Common myeloid progenitor, CD34-positive (primary cell): ENCODE data around the gene ACOT12. TPM values are rescaled to one million over a fixed set of nuclear protein-coding genes. Genes with fewer than 3 reads are reported as not detected.

ENCODE experiments used
- CTCF ChIA-PET: fragments of 350-600 bp; sonication (Branson Sonifier 250); formaldehyde crosslinking; loops from one replicate; lab custom pipeline; 2021; ENCODE audit warnings: antibody characterized with exemption; lab: Charles Lee
- POLR2A ChIA-PET: fragments of 350-600 bp; sonication (Branson Sonifier 250); formaldehyde crosslinking; loops from one replicate; lab custom pipeline; 2021; ENCODE audit warnings: antibody characterized with exemption; lab: Charles Lee
- DNase-seq, 3 donors: peaks; one replicate each; pipeline versions ENCODE4 v3.0.0 to v3.0.0-alpha.2; 2013
- H3K27ac ChIP-seq, 2 experiments: 1 replicate in 1 of 2; 2 replicates in 1 of 2; pipeline ENCODE4 v1.7.0; 2013; ENCODE audit warnings: inconsistent platforms in 2 of 2, low read length in 2 of 2, mild to moderate bottlenecking in 2 of 2, low read depth in 1 of 2, moderate library complexity in 1 of 2; ENCODE audit not compliant: severe bottlenecking in 2 of 2, insufficient read depth in 1 of 2, poor library complexity in 1 of 2
- H3K27me3 ChIP-seq, 5 experiments: replicated peaks in 2 of 5; 1 replicate in 3 of 5; 2 replicates in 2 of 5; pipeline versions ENCODE4 v1.6.1 to v1.7.0; 2013; ENCODE audit warnings: low read length in 4 of 5, mild to moderate bottlenecking in 2 of 5, moderate library complexity in 2 of 5, inconsistent platforms in 1 of 5; ENCODE audit not compliant: insufficient read depth in 5 of 5, control insufficient read depth in 4 of 5
- H3K36me3 ChIP-seq, 4 experiments: 1 replicate in 2 of 4; 2 replicates in 2 of 4; pipeline versions ENCODE4 v1.6.1 to v1.7.0; 2013; ENCODE audit warnings: low read length in 3 of 4, control low read depth in 1 of 4, mild to moderate bottlenecking in 1 of 4; ENCODE audit not compliant: control insufficient read depth in 4 of 4, insufficient read depth in 4 of 4
- H3K4me1 ChIP-seq, 4 experiments: 1 replicate in 3 of 4; 2 replicates in 1 of 4; pipeline versions ENCODE4 v1.6.1 to v1.7.1; 2013; ENCODE audit warnings: low read length in 3 of 4, mild to moderate bottlenecking in 3 of 4, control low read depth in 1 of 4, inconsistent platforms in 1 of 4, moderate library complexity in 1 of 4; ENCODE audit not compliant: control insufficient read depth in 4 of 4, insufficient read depth in 4 of 4; ENCODE audit errors: control extremely low read depth in 1 of 4
- H3K4me3 ChIP-seq, 7 experiments: 1 replicate in 4 of 7; 2 replicates in 3 of 7; pipeline versions ENCODE4 v1.5.1 to v1.7.0; 2013; ENCODE audit warnings: mild to moderate bottlenecking in 7 of 7, low read length in 6 of 7, moderate library complexity in 6 of 7, inconsistent platforms in 2 of 7, low read depth in 2 of 7, control low read depth in 1 of 7; ENCODE audit not compliant: insufficient read depth in 4 of 7, control insufficient read depth in 1 of 7; ENCODE audit errors: extremely low read depth in 1 of 7
- H3K9me3 ChIP-seq, 5 experiments: 1 replicate in 4 of 5; 2 replicates in 1 of 5; pipeline versions ENCODE4 v1.6.1 to v1.7.1; 2013; ENCODE audit warnings: low read length in 4 of 5, mild to moderate bottlenecking in 2 of 5, inconsistent platforms in 1 of 5, low read depth in 1 of 5, moderate library complexity in 1 of 5; ENCODE audit not compliant: control insufficient read depth in 4 of 5, insufficient read depth in 2 of 5; ENCODE audit errors: control extremely low read depth in 1 of 5
- WGBS: methylation state at CpG from one replicate; pipeline ENCODE4 v1.1.5; 2013; ENCODE audit not compliant: insufficient coverage; 5-methylcytosine and 5-hydroxymethylcytosine counted together
- polyA plus RNA-seq: library from polyadenylated mRNA; unstranded; fragments of 120-200 nt; gene quantifications from one replicate; pipeline ENCODE4 v1.2.1, GENCODE V29; 2013

Gene ACOT12
- polyA plus RNA-seq = 0.04 TPM

GRCh38 chr5:81393783-81394718 lies at the start of gene ACOT12:
TSS of gene ACOT12 (minus strand) at chr5:81394134. CDS start at chr5:81394114, 20 bp downstream.
- no peak within 1 kb of the TSS for H3K27ac ChIP-seq
- peak within 1 kb of the TSS in 6 of 7 experiments; percentile 19 to 63 (median 45) for H3K4me3 ChIP-seq
- WGBS = 8% methylated on average over 38 of the region's 77 CpGs
- no peaks in the 10 kb centered on the region for H3K36me3 ChIP-seq
- H3K9me3 ChIP-seq = peaks cover 0 to 6% (median 3%) of the 10 kb centered on the region in 5 experiments
- POLR2A ChIA-PET = no interaction called here
- DNase-seq = peak in 2 of 3 donors; percentile 34 to 55
- CTCF ChIA-PET = no interaction called here
- peaks cover 2 to 53% (median 20%) of the 10 kb centered on the region in 5 experiments for H3K27me3 ChIP-seq
- peaks cover 0 to 20% (median 11%) of the 10 kb centered on the region in 4 experiments for H3K4me1 ChIP-seq

- DNase-seq = no peak
- H3K4me3 ChIP-seq = no peak overlapping the region
- H3K27ac ChIP-seq = no peak overlapping the region
- peaks cover 0 to 35% (median 12%) of the 10 kb centered on the region in 4 experiments for H3K36me3 ChIP-seq
- H3K4me1 ChIP-seq = no peaks in the 10 kb centered on the region
- POLR2A ChIA-PET = no interaction called here
- H3K9me3 ChIP-seq = no peaks in the 10 kb centered on the region
- WGBS = 100% methylated on average over 2 of the region's 6 CpGs
- CTCF ChIA-PET = no interaction called here
- no peaks in the 10 kb centered on the region for H3K27me3 ChIP-seq
These were observed 41.1 kb upstream of the ACOT12 start for GRCh38 chr5:81435023-81435422.

- ChIA-PET POLR2A (no interaction called here), CTCF (interaction anchor here (1.2 to 1.5 kb wide), 2 partner anchors 81 to 735 kb away, joined by 4 to 7 read pairs; no protein-coding TSS in a partner anchor)
- no peak overlapping the region for H3K27ac ChIP-seq
These were observed 36.1 kb upstream of the ACOT12 start for GRCh38 chr5:81429985-81430384.

GRCh38 chr5:81429363-81429762 lies 35.4 kb upstream of the ACOT12 start:
- no CpG with 5 or more reads among the region's 3 CpGs for WGBS
- ChIA-PET POLR2A (no interaction called here), CTCF (interaction anchor here (1.2 to 1.5 kb wide), 3 partner anchors 82 to 736 kb away, joined by 3 to 7 read pairs (median 4); no protein-coding TSS in a partner anchor)
- no peak overlapping the region for H3K4me3 ChIP-seq
- no peaks in the 10 kb centered on the region for H3K27me3 ChIP-seq
- H3K36me3 ChIP-seq = peaks cover 0 to 32% (median 15%) of the 10 kb centered on the region in 4 experiments
- DNase-seq = no peak
- peak overlapping the region; percentile 23 to 27 for H3K27ac ChIP-seq
- peaks cover 3 to 32% (median 12%) of the 10 kb centered on the region in 4 experiments for H3K4me1 ChIP-seq
- no peaks in the 10 kb centered on the region for H3K9me3 ChIP-seq

More at GRCh38 chr5:81429985-81430384, 36.1 kb upstream of the ACOT12 start:
- no peak for DNase-seq
- Histone ChIP-seq H3K4me1 (peaks cover 3 to 32% (median 12%) of the 10 kb centered on the region in 4 experiments), H3K36me3 (peaks cover 0 to 34% (median 17%) of the 10 kb centered on the region in 4 experiments), H3K4me3 (no peak overlapping the region), H3K27me3 (no peaks in the 10 kb centered on the region), H3K9me3 (no peaks in the 10 kb centered on the region)

- ChIA-PET CTCF (interaction anchor here (0.6 to 1.5 kb wide), 4 partner anchors 74 to 736 kb away, joined by 3 to 7 read pairs (median 4); no protein-coding TSS in a partner anchor), POLR2A (no interaction called here)
- Histone ChIP-seq H3K27me3 (no peaks in the 10 kb centered on the region), H3K27ac (peak overlapping the region; percentile 23 to 27), H3K9me3 (no peaks in the 10 kb centered on the region), H3K4me1 (peaks cover 3 to 32% (median 12%) of the 10 kb centered on the region in 4 experiments), H3K36me3 (peaks cover 0 to 28% (median 15%) of the 10 kb centered on the region in 4 experiments), H3K4me3 (no peak overlapping the region)
- peak; percentile 14 to 28 (median 17) for DNase-seq
These were observed 34.9 kb upstream of the ACOT12 start for GRCh38 chr5:81428861-81429260.

- POLR2A ChIA-PET = no interaction called here
- CTCF ChIA-PET = interaction anchor here (0.6 to 1.2 kb wide), 2 partner anchors 74 to 409 kb away, joined by 3 read pairs; no protein-coding TSS in a partner anchor
These were observed 34.5 kb upstream of the ACOT12 start for GRCh38 chr5:81428446-81428845.

More at GRCh38 chr5:81428446-81428845, 34.5 kb upstream of the ACOT12 start:
- H3K36me3 ChIP-seq = peaks cover 0 to 24% (median 13%) of the 10 kb centered on the region in 4 experiments
- DNase-seq = no peak
- no peaks in the 10 kb centered on the region for H3K9me3 ChIP-seq
- H3K27ac ChIP-seq = no peak overlapping the region
- H3K27me3 ChIP-seq = no peaks in the 10 kb centered on the region
- 100% methylated on average over 1 of the region's 3 CpGs for WGBS
- H3K4me1 ChIP-seq = peaks cover 3 to 32% (median 12%) of the 10 kb centered on the region in 4 experiments
- H3K4me3 ChIP-seq = no peak overlapping the region
